Measurements from ENCODE around the gene CHL1.
A peak's percentile ranks its signal among the peaks of the same experiment; 100 is the strongest.

Gene CHL1

DNA sequence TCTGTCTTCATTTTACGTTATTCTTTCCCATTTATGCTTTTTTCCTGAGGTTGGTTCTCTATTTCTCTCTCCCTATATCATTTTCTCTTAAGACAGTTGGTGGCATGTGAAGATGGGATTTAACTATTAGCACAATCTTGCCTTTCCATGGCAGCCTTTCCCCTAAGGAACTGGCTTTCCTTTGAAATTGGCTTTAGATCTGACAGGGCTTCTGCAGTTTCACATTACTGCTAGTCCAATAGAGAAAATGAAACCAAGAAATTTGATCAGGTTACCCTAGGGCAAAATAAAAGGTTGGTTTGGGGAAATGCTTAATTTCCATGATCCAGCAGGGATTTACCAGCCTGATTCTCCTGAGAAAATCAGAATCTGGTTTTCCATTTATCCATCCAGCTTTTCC lies 22.7 kb upstream of the CHL1 start:
- POLR2A ChIA-PET, result no interaction called here

DNA sequence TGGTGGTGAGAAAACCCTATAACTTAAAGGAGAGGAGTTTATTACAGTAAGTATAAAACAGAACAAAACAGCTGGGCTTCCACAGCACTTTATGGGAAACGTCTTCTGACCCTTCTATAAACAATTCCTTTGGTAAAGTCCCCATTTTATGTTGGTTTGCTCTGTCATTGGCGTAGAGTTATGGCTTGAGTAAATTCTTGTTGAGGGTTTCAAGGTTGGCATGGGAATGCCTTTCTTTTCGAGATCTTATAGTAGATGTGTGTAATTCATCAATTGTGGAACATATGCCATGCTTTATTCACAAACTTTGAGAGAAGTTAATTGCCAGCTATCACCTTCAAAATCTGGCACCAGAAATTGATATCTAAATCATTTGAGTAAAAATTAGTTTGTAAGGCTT lies 11.6 kb upstream of the CHL1 start:
- TF ChIP-seq, protein P1, sequence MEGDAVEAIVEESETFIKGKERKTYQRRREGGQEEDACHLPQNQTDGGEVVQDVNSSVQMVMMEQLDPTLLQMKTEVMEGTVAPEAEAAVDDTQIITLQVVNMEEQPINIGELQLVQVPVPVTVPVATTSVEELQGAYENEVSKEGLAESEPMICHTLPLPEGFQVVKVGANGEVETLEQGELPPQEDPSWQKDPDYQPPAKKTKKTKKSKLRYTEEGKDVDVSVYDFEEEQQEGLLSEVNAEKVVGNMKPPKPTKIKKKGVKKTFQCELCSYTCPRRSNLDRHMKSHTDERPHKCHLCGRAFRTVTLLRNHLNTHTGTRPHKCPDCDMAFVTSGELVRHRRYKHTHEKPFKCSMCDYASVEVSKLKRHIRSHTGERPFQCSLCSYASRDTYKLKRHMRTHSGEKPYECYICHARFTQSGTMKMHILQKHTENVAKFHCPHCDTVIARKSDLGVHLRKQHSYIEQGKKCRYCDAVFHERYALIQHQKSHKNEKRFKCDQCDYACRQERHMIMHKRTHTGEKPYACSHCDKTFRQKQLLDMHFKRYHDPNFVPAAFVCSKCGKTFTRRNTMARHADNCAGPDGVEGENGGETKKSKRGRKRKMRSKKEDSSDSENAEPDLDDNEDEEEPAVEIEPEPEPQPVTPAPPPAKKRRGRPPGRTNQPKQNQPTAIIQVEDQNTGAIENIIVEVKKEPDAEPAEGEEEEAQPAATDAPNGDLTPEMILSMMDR (IDR thresholded peaks at IDR 0.05; ENCODE audit: control extremely low read depth, extremely low read depth, low read depth, missing control alignments), result no peak
- ChIA-PET CTCF (no interaction called here), POLR2A (no interaction called here)
- DNase-seq (ENCODE audit: extremely low spot score), result no peak

More for the DNA sequence above, 22.7 kb upstream of the CHL1 start:
- CTCF ChIA-PET, result interaction anchor here (1.1 kb wide), 1 partner anchor 18 kb away, joined by 3 read pairs; no protein-coding TSS in a partner anchor
- no peak for DNase-seq (ENCODE audit: extremely low spot score)
- TF ChIP-seq, protein P1 (IDR thresholded peaks at IDR 0.05; ENCODE audit: control extremely low read depth, extremely low read depth, low read depth, missing control alignments), result no peak

DNA sequence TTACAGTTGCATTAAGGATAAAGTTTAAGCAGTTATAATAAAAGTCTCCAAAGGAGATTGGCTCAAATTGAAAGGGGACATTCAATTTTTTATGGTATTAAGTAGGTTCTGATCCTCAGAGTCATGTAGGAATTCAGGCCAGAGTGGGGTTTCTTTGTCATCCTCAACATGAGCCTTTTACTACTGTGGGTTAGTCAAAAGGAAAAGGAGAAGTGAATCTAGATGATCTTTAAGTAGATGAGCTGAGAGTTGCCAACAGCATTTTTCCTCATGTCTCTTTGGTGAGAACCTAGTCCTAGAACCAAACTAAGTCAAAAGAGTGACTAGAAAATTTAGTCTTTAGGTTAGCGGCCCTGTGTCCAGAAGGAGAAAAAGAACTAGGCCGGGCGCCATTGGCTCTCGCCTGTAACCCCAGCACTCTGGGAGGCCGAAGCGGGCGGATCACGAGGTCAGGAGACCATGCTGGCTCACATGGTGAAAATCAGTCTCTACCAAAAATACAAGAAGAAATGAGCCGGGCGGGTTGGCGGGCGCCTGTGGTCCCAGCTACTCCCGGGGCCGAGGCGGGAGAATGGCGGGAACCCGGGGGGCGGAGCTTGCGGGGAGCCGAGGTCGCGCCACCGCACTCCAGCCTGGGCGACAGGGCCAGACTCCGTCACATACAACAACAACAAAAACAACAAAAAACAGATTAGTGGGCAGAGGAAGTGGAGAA lies 4.2 kb upstream of the CHL1 start:
- DNase-seq (ENCODE audit: extremely low spot score), result peak; percentile 36
- CTCF ChIA-PET, result interaction anchor here (1.1 to 1.3 kb wide), 2 partner anchors 19 to 39 kb away, joined by 3 read pairs; no protein-coding TSS in a partner anchor
- TF ChIP-seq, protein P1 (IDR thresholded peaks at IDR 0.05; ENCODE audit: control extremely low read depth, extremely low read depth, low read depth, missing control alignments), result no peak

DNA sequence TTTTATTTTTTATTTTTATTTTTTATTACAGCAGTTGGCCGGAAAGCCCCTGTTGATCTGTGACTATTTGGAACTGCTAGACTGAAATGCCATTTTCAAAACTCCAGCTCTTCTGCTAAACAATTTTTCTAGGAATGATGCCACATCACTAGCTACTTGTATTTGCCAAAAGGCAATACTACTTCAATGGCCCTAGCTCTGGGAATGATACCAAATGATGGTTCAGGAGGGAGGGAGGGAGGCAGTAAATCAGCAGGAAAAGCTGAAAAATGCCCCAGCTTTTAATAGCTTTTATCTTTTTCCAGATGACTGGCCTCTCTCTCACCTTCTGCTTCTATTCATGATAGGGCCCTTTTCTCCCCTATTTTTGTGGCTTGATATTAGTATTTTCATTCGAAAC lies 2.6 kb upstream of the CHL1 start:
- TF ChIP-seq, protein P1 (IDR thresholded peaks at IDR 0.05; ENCODE audit: control extremely low read depth, extremely low read depth, low read depth, missing control alignments), result no peak
- CTCF ChIA-PET, result interaction anchor here (1.8 to 2.3 kb wide), 3 partner anchors 10 to 16 kb away, joined by 4 to 7 read pairs (median 5); no protein-coding TSS in a partner anchor
- no peak for DNase-seq (ENCODE audit: extremely low spot score)
- POLR2A ChIA-PET, result no interaction called here

More for the DNA sequence above, 4.2 kb upstream of the CHL1 start:
- POLR2A ChIA-PET, result no interaction called here

DNA sequence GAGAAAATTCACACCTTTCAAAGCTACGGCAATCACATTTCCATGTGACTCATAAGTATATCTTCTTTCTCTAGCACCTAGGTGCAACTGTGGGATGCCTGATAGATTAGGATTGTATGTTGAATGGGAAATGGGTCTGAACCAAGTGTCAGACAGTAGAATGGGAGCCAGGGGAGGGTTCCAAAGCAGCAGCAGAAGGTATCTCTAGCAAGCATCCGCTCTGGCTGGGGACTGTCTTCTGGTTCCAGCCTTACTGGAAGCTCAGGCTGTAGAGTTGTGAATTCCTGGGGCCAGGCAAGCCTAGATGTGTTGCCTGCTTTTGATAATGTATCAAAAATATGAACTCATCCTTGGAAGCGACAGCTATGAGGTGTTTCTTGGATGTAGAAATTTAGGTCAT lies 2.1 kb upstream of the CHL1 start:
- ChIA-PET POLR2A (no interaction called here), CTCF (interaction anchor here (1.4 to 2.3 kb wide), 4 partner anchors 9 to 15 kb away, joined by 4 to 7 read pairs (median 5); no protein-coding TSS in a partner anchor)
- TF ChIP-seq, protein P1 (IDR thresholded peaks at IDR 0.05; ENCODE audit: control extremely low read depth, extremely low read depth, low read depth, missing control alignments), result no peak
- DNase-seq (ENCODE audit: extremely low spot score), result no peak

DNA sequence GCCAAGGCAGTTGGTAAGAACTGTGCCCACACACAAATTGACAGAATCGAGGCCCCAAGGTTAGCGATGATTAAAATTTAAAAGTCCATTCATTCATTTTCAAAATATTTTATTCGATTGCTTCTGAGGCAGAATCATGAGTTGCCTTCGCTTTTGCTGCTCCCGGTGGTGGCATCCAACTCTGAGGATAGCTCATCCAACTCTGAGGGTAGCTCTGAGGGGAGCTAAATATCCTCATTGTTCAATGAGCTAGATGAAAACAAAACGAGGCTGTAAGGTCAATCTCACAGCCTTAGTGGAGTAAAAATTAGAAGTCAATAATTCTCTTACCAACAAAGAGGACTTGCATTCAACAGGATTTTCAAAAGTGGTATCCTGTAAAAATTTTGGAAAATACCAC lies 897 bp upstream of the CHL1 start:
- DNase-seq (ENCODE audit: extremely low spot score), result no peak
- TF ChIP-seq, protein P1 (IDR thresholded peaks at IDR 0.05; ENCODE audit: control extremely low read depth, extremely low read depth, low read depth, missing control alignments), result no peak
- ChIA-PET POLR2A (no interaction called here), CTCF (interaction anchor here (1.4 to 2.3 kb wide), 3 partner anchors 10 to 14 kb away, joined by 5 to 7 read pairs (median 5); no protein-coding TSS in a partner anchor)
